Testis (tissue), 3 donors: ENCODE measurements around the gene COL25A1. TPM values are rescaled to one million over a fixed set of nuclear protein-coding genes. Genes with fewer than 3 reads are reported as not detected.
"Not testable (repeated sequence)": the region's sequence is repeated elsewhere in the genome, so short reads cannot be mapped to it uniquely, and the experiment has no call there.

ENCODE experiments used
- DNase-seq: peaks from one replicate; pipeline ENCODE4 v3.0.0-alpha.2; 2019
- H3K27ac ChIP-seq, 2 donors: fragments of 200-600 bp; sonication (generic); one replicate each; pipeline ENCODE4 v1.5.1; 2019
- H3K27me3 ChIP-seq: fragments of 200-600 bp; sonication (generic); one replicate; pipeline ENCODE4 v1.5.1; 2019
- H3K36me3 ChIP-seq: fragments of 200-600 bp; sonication (generic); one replicate; pipeline ENCODE4 v1.5.1; 2017; ENCODE audit warnings: low read depth; ENCODE audit errors: missing control alignments
- H3K4me1 ChIP-seq: fragments of 200-600 bp; sonication (generic); one replicate; pipeline ENCODE4 v1.5.1; 2019
- H3K4me3 ChIP-seq, 2 donors: fragments of 200-600 bp; sonication (generic); one replicate each; pipeline ENCODE4 v1.5.1; 2017 to 2019
- H3K9me3 ChIP-seq: fragments of 200-600 bp; sonication (generic); one replicate; pipeline ENCODE4 v1.5.1; 2017
- POLR2A ChIP-seq: fragments of 450-650 bp; IDR thresholded peaks from one replicate; pipeline ENCODE4 v1.6.1; 2017; ENCODE audit warnings: antibody characterized with exemption, mild to moderate bottlenecking, moderate library complexity
- WGBS, 2 donors: methylation state at CpG; one replicate each; pipeline ENCODE4 v1.1.5; 2018; 5-methylcytosine and 5-hydroxymethylcytosine counted together
- intact Hi-C: fragments of 100-400 bp; cut with DNase I; formaldehyde crosslinking; loops from one replicate; pipeline ENCODE4 v1.15.1; 2023; ENCODE audit warnings: low total_unique reads
- polyA plus RNA-seq: library from polyadenylated mRNA; stranded (reverse); fragments of 350-450 nt; fragmentation: Illumina TruSeq; extraction: RNeasy Lipid Tissue Mini Kit (QIAGEN cat#74804); gene quantifications from one replicate; pipeline ENCODE4 v1.2.3, GENCODE V29; 2014; ENCODE audit warnings: low read depth, low replicate concordance; ENCODE audit not compliant: insufficient read depth
- total RNA-seq, 2 donors: library from RNA; depleted of rRNA; stranded (reverse); fragments of >200 nt; gene quantifications; one replicate each; pipeline ENCODE4 v1.2.3, GENCODE V29; 2016
- TF ChIP-seq, protein P1 (sequence below), 3 experiments: fragments of 450-650 bp in 2 of 3; fragments of 200-600 bp in 1 of 3; sonication (generic) in 1 of 3; IDR thresholded peaks; one replicate each; pipeline ENCODE4 v1.5.1; 2016 to 2019; ENCODE audit warnings: antibody characterized with exemption in 3 of 3, mild to moderate bottlenecking in 2 of 3, moderate library complexity in 1 of 3

Gene COL25A1
- total and polyA plus RNA-seq, 3 donors from 2014 or later: 11.7 to 19.2 (median 17.2) TPM

DNA sequence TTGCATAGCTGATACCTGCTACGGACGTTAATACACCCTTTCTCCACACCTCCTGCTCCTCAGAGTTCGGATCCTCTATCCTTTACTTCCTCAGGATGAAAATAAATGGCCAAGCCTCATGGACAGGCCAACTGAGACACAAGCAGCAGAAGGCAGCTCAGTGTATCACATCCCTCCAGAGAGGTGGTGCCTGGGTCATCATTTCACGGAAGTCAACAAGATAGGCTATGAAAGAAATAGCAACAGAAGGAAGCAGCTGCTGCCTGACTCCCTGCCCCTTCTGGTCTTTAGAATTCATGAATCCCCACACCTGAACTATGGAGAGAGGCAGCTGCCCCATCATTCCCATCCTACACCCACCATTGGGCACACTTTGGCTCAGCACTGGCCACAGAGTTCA lies 272.5 kb downstream of the COL25A1 start:
- H3K36me3 ChIP-seq: no peaks in the 10 kb centered on the region
- TF ChIP-seq, protein P1, sequence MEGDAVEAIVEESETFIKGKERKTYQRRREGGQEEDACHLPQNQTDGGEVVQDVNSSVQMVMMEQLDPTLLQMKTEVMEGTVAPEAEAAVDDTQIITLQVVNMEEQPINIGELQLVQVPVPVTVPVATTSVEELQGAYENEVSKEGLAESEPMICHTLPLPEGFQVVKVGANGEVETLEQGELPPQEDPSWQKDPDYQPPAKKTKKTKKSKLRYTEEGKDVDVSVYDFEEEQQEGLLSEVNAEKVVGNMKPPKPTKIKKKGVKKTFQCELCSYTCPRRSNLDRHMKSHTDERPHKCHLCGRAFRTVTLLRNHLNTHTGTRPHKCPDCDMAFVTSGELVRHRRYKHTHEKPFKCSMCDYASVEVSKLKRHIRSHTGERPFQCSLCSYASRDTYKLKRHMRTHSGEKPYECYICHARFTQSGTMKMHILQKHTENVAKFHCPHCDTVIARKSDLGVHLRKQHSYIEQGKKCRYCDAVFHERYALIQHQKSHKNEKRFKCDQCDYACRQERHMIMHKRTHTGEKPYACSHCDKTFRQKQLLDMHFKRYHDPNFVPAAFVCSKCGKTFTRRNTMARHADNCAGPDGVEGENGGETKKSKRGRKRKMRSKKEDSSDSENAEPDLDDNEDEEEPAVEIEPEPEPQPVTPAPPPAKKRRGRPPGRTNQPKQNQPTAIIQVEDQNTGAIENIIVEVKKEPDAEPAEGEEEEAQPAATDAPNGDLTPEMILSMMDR (IDR thresholded peaks at IDR 0.05): no peak
- TF ChIP-seq POLR2A: no peak
- H3K27ac ChIP-seq: no peak overlapping the region
- no peaks in the 10 kb centered on the region for H3K4me1 ChIP-seq
- intact Hi-C loops: no loop called here
- no peak for DNase-seq
- no peak overlapping the region for H3K4me3 ChIP-seq
- no peaks in the 10 kb centered on the region for H3K27me3 ChIP-seq
- WGBS, 2 donors: 83 to 97% methylated on average over 4 of the region's 4 CpGs
- no peaks in the 10 kb centered on the region for H3K9me3 ChIP-seq

DNA sequence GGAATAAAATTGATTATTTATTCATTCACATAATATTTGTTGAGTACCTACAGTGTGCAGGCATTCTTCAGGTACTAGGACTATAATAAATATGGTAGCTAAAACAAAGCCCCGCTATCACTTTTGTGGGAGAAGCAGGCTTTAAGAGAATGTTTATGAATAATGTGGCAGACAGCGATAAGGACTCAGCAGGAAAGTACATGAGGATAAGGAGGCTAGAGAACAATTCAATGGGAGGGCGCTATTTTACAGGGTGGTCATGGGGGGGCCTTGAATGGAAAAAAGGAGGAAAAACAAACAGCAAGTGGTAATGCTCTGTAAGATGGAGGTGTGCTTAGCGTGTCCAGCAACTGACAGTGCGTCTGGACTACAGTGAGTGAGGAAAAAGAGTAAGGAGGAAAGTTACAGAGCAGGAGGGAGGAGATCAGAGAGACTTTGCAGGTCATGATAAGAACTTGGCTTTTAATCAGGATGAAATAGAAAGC lies 275.4 kb downstream of the COL25A1 start:
- WGBS, 2 donors: 56 to 99% methylated on average over 5 of the region's 5 CpGs
- DNase-seq: no peak
- Histone ChIP-seq H3K4me1 (no peaks in the 10 kb centered on the region), H3K9me3 (no peaks in the 10 kb centered on the region), H3K27ac (no peak overlapping the region), H3K4me3 (no peak overlapping the region), H3K36me3 (no peaks in the 10 kb centered on the region), H3K27me3 (no peaks in the 10 kb centered on the region)
- intact Hi-C loops: no loop called here
- TF ChIP-seq, protein P1 (IDR thresholded peaks at IDR 0.05): no peak
- TF ChIP-seq POLR2A: no peak

DNA sequence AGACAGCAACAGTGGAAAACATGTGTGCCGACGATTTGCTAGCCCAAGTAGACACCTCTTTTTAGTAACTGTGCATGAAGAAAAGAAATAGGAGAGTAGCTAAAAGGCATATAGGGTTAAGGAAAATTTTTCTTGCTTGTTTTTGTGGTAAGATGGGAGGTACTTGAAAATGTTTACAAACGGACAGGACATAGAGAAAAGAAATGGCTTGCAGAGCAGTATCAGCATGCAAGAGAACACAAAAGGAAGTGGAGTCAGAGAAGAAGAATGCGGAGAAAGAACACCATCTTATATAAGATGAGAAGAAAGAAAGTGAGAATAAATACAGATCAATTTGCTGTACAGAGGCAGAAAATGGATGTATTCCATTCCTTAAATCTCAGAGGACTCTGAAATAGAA lies 275.9 kb downstream of the COL25A1 start:
- Histone ChIP-seq H3K36me3 (no peaks in the 10 kb centered on the region), H3K27ac (no peak overlapping the region), H3K27me3 (no peaks in the 10 kb centered on the region), H3K4me3 (no peak overlapping the region), H3K4me1 (no peaks in the 10 kb centered on the region), H3K9me3 (no peaks in the 10 kb centered on the region)
- WGBS, 2 donors: 83 to 85% methylated on average over 4 of the region's 4 CpGs
- intact Hi-C loops: no loop called here
- no peak for DNase-seq
- TF ChIP-seq POLR2A: no peak
- TF ChIP-seq, protein P1 (IDR thresholded peaks at IDR 0.05): no peak

DNA sequence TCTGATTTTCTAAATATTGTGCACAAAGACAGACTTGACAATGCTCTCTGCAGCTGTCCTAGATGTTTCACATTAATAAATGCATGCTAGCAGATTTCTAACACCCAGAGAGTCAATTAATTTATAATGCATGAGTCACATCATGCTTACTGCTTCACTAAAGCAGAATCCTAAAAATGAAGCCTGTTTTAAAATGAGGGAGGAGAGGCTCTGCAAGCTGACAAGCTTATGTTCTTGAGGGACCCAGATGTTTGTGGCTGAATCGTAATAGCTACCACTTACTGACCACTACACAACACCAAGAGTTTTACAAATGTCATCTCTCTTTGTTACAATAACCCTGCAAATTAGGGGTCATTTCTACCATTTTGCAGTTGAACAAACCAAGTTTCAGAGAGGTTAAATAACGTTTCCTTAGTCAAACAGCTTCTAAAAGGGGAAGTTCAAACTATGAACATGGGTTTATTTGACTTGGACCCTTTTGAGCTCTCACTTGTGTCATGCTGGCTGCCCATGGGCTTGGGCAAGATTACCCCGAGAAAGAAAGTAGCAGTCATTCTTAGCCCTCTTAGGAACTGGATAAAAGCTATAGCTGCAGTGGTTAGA lies 276.9 kb downstream of the COL25A1 start:
- intact Hi-C loops: no loop called here
- H3K9me3 ChIP-seq: no peaks in the 10 kb centered on the region
- H3K4me1 ChIP-seq: no peaks in the 10 kb centered on the region
- no peak overlapping the region for H3K4me3 ChIP-seq
- no peaks in the 10 kb centered on the region for H3K36me3 ChIP-seq
- no peak overlapping the region for H3K27ac ChIP-seq
- no peaks in the 10 kb centered on the region for H3K27me3 ChIP-seq
- no peak for DNase-seq
- WGBS, 2 donors: 83 to 91% methylated on average over 3 of the region's 3 CpGs
- TF ChIP-seq, protein P1 (IDR thresholded peaks at IDR 0.05): no peak
- no peak for TF ChIP-seq POLR2A

DNA sequence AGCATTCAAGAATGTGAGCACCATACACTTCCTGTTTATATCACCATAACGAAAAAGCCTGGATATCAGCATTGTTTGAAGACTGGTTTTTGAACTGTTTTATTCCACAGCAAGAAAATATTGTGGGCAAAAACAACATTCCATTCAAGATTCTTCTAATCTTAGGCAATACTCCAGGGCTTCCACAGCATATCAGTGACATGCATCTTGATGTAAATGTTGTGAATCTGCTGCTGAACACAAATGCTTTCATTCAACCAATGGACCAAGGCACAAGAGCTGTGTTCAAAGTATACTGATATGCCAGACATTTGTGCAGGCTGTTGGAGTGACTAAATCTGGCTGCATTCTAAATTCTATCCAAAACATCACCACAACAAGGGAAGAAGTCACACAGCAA lies 279.5 kb downstream of the COL25A1 start:
- WGBS, 2 donors: 84 to 89% methylated on average over 1 of the region's 1 CpG
- no peak overlapping the region for H3K4me3 ChIP-seq
- TF ChIP-seq POLR2A: no peak
- TF ChIP-seq, protein P1 (IDR thresholded peaks at IDR 0.05): no peak
- H3K4me1 ChIP-seq: no peaks in the 10 kb centered on the region
- no peak overlapping the region for H3K27ac ChIP-seq
- H3K27me3 ChIP-seq: no peaks in the 10 kb centered on the region
- no peaks in the 10 kb centered on the region for H3K9me3 ChIP-seq
- DNase-seq: no peak
- intact Hi-C loops: no loop called here
- H3K36me3 ChIP-seq: no peaks in the 10 kb centered on the region

DNA sequence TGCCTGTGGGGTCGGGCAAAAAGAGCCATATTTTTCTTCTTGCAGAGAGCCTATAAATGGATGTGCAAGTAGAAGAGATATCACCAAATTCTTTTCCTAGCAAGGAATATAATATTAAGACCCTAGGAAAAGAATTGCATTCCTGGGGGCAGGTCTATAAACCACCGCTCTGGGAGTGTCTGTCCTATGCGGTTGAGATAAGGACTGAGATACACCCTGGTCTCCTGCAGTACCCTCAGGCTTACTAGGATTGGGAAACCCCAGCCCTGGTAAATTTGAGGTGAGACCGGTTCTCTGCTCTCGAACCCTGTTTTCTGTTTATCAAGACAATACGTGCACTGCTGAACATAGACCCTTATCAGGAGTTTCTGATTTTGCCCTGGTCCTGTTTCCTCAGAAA lies 280.8 kb downstream of the COL25A1 start:
- H3K4me1 ChIP-seq, H3K9me3 ChIP-seq, H3K36me3 ChIP-seq, H3K27ac ChIP-seq, H3K27me3 ChIP-seq, H3K4me3 ChIP-seq, intact Hi-C loops, DNase-seq: not testable (repeated sequence)
- WGBS, 2 donors: 97 to 99% methylated on average over 6 of the region's 6 CpGs
